H9 (cell line): ENCODE results near the gene GSTA4. TPM values are rescaled to one million over a fixed set of nuclear protein-coding genes. Genes with fewer than 3 reads are reported as not detected.

Experiments used
- DNase-seq: peaks from one replicate; pipeline ENCODE4 v3.0.0-alpha.2; 2017
- H2AFZ ChIP-seq: one replicate; pipeline ENCODE4 v1.6.1; 2013; ENCODE audit warnings: mild to moderate bottlenecking, low read length, control low read depth, moderate library complexity
- H2AK5ac ChIP-seq: 2 replicates; pipeline ENCODE4 v1.6.1; 2013; ENCODE audit warnings: low read length, control low read depth, mixed read lengths; ENCODE audit not compliant: insufficient read length
- H2BK120ac ChIP-seq: one replicate; pipeline ENCODE4 v1.6.1; 2013; ENCODE audit warnings: low read depth, mild to moderate bottlenecking, low read length, control low read depth, inconsistent platforms; ENCODE audit not compliant: poor library complexity, severe bottlenecking
- H2BK12ac ChIP-seq: 2 replicates; pipeline ENCODE4 v1.6.1; 2013; ENCODE audit warnings: low read length, control low read depth, mixed read lengths, low read depth; ENCODE audit not compliant: insufficient read length
- H2BK15ac ChIP-seq: 2 replicates; pipeline ENCODE4 v1.6.1; 2013; ENCODE audit warnings: low read depth, low read length, control low read depth
- H2BK20ac ChIP-seq: one replicate; pipeline ENCODE4 v1.6.1; 2013; ENCODE audit warnings: low read depth, mild to moderate bottlenecking, low read length, control low read depth, inconsistent platforms; ENCODE audit not compliant: poor library complexity, severe bottlenecking
- H2BK5ac ChIP-seq: 2 replicates; pipeline ENCODE4 v1.6.1; 2013; ENCODE audit warnings: low read length, control low read depth, mixed read lengths; ENCODE audit not compliant: insufficient read length
- H3K14ac ChIP-seq: 2 replicates; pipeline ENCODE4 v1.6.1; 2013; ENCODE audit warnings: low read length, control low read depth; ENCODE audit not compliant: insufficient read depth
- H3K18ac ChIP-seq: 2 replicates; pipeline ENCODE4 v1.6.1; 2013; ENCODE audit warnings: low read depth, mild to moderate bottlenecking, mixed read lengths, low read length, control low read depth; ENCODE audit not compliant: insufficient read length
- H3K23ac ChIP-seq: 2 replicates; pipeline ENCODE4 v1.6.1; 2013; ENCODE audit warnings: low read length, control low read depth, mixed read lengths, low read depth; ENCODE audit not compliant: insufficient read length
- H3K23me2 ChIP-seq: 2 replicates; pipeline ENCODE4 v1.6.1; 2013; ENCODE audit warnings: low read depth, mild to moderate bottlenecking, mixed read lengths, low read length, control low read depth; ENCODE audit not compliant: insufficient read length, poor library complexity, severe bottlenecking
- H3K27ac ChIP-seq: 2 replicates; pipeline ENCODE4 v1.5.1; 2013; ENCODE audit warnings: low read length, control low read depth, mixed read lengths, low read depth; ENCODE audit not compliant: insufficient read length
- H3K27me3 ChIP-seq: 2 replicates; pipeline ENCODE4 v1.6.1; 2013; ENCODE audit warnings: low read length, control low read depth, inconsistent platforms; ENCODE audit not compliant: insufficient read depth
- H3K4ac ChIP-seq: 2 replicates; pipeline ENCODE4 v1.6.1; 2013; ENCODE audit warnings: low read depth, mild to moderate bottlenecking, control low read depth, inconsistent platforms, low read length, moderate library complexity
- H3K4me1 ChIP-seq: 2 replicates; pipeline ENCODE4 v1.6.1; 2013; ENCODE audit warnings: low read length, control low read depth, inconsistent platforms; ENCODE audit not compliant: insufficient read depth
- H3K4me2 ChIP-seq: 2 replicates; pipeline ENCODE4 v1.6.1; 2013; ENCODE audit warnings: low read length, control low read depth, mixed read lengths; ENCODE audit not compliant: insufficient read length, insufficient read depth
- H3K56ac ChIP-seq: 2 replicates; pipeline ENCODE4 v1.6.1; 2013; ENCODE audit warnings: low read depth, mild to moderate bottlenecking, mixed read lengths, low read length, control low read depth; ENCODE audit not compliant: insufficient read length
- H3K79me1 ChIP-seq: 2 replicates; pipeline ENCODE4 v1.6.1; 2013; ENCODE audit warnings: low read depth, mild to moderate bottlenecking, moderate library complexity, low read length, control low read depth, inconsistent platforms; ENCODE audit not compliant: insufficient read depth, poor library complexity, severe bottlenecking
- H3K79me2 ChIP-seq: 2 replicates; pipeline ENCODE4 v1.6.1; 2013; ENCODE audit warnings: low read length, control low read depth, inconsistent platforms; ENCODE audit not compliant: insufficient read depth
- H3K9ac ChIP-seq: 2 replicates; pipeline ENCODE4 v1.6.1; 2013; ENCODE audit warnings: low read length, control low read depth, mixed read lengths; ENCODE audit not compliant: insufficient read length; ENCODE audit errors: extremely low read depth
- H3K9me3 ChIP-seq: one replicate; pipeline ENCODE4 v1.6.1; 2013; ENCODE audit warnings: low read depth, low read length, inconsistent platforms; ENCODE audit not compliant: control insufficient read depth
- H3T11ph ChIP-seq: one replicate; pipeline ENCODE4 v1.6.1; 2013; ENCODE audit warnings: mild to moderate bottlenecking, low read length, control low read depth, inconsistent platforms
- H4K20me1 ChIP-seq: one replicate; pipeline ENCODE4 v1.6.1; 2013; ENCODE audit not compliant: control insufficient read depth, insufficient read length, insufficient read depth
- H4K5ac ChIP-seq: 2 replicates; pipeline ENCODE4 v1.6.1; 2013; ENCODE audit warnings: low read depth, mild to moderate bottlenecking, mixed read lengths, low read length, control low read depth; ENCODE audit not compliant: insufficient read length
- H4K8ac ChIP-seq: replicated peaks from 2 replicates; pipeline ENCODE4 v1.6.1; 2013; ENCODE audit warnings: low read length, control low read depth, mixed read lengths, low read depth; ENCODE audit not compliant: insufficient read length
- H4K91ac ChIP-seq: 2 replicates; pipeline ENCODE4 v1.6.1; 2013; ENCODE audit warnings: low read depth, mild to moderate bottlenecking, moderate library complexity, mixed read lengths, low read length, control low read depth; ENCODE audit not compliant: insufficient read length
- H3K27ac Mint-ChIP-seq, 3 experiments: 2 replicates in 2 of 3; 3 replicates in 1 of 3; pipeline ENCODE4 v1.8.0; 2020 to 2021; ENCODE audit warnings: mixed read lengths in 3 of 3, mild to moderate bottlenecking in 1 of 3, moderate library complexity in 1 of 3
- H3K27me3 Mint-ChIP-seq: 2 replicates; pipeline ENCODE4 v1.8.0; 2021; ENCODE audit warnings: low read depth, mild to moderate bottlenecking, moderate library complexity, mixed read lengths
- H3K36me3 Mint-ChIP-seq, 3 experiments: 2 replicates in 2 of 3; 3 replicates in 1 of 3; pipeline ENCODE4 v1.8.0; 2020 to 2021; ENCODE audit warnings: low read depth in 3 of 3, mixed read lengths in 3 of 3; ENCODE audit not compliant: insufficient read depth in 1 of 3
- H3K4me1 Mint-ChIP-seq, 2 experiments: 2 replicates each; pipeline ENCODE4 v1.8.0; 2020; ENCODE audit warnings: mixed read lengths in 2 of 2
- H3K4me3 Mint-ChIP-seq, 2 experiments: 2 replicates in 1 of 2; 3 replicates in 1 of 2; pipeline ENCODE4 v1.8.0; 2020 to 2021; ENCODE audit warnings: mild to moderate bottlenecking in 2 of 2, mixed read lengths in 2 of 2, moderate library complexity in 1 of 2
- H3K9me3 Mint-ChIP-seq, 2 experiments: 2 replicates in 1 of 2; 3 replicates in 1 of 2; pipeline ENCODE4 v1.8.0; 2020; ENCODE audit warnings: mild to moderate bottlenecking in 2 of 2, mixed read lengths in 2 of 2, moderate library complexity in 1 of 2
- WGBS: extraction: QIAGEN DNeasy Blood & Tissue Kit; methylation state at CpG from one replicate; pipeline ENCODE4 v1.1.7; 2013; ENCODE audit warnings: missing lambda C conversion rate, low lambda C conversion rate, mixed read lengths; ENCODE audit not compliant: insufficient read length; ENCODE audit errors: extremely low coverage; 5-methylcytosine and 5-hydroxymethylcytosine counted together
- total RNA-seq: library from RNA; stranded (reverse); gene quantifications from 2 replicates; pipeline ENCODE4 v1.2.1, GENCODE V29; 2021
- TF ChIP-seq, protein P1 (sequence below): fragments of 200-600 bp; sonication (generic); conservative IDR thresholded peaks from 3 replicates; pipeline ENCODE4 v1.8.0; 2021; ENCODE audit warnings: antibody characterized with exemption, mild to moderate bottlenecking

GSTA4 gene
- total RNA-seq, 1 experiment from 2014 or later: 32.1 TPM

- H3K9me3 Mint-ChIP-seq: no peaks in the 10 kb centered on the region
- no peak overlapping the region for H2BK12ac ChIP-seq
- no peaks in the 10 kb centered on the region for H3K79me2 ChIP-seq
- peaks cover 0 to 30% (median 4%) of the 10 kb centered on the region in 3 experiments; a peak in 4 of 7 replicates for H3K36me3 Mint-ChIP-seq
- no peak overlapping the region for H3T11ph ChIP-seq
- no peaks in the 10 kb centered on the region for H3K4me1 ChIP-seq
- TF ChIP-seq, protein P1, sequence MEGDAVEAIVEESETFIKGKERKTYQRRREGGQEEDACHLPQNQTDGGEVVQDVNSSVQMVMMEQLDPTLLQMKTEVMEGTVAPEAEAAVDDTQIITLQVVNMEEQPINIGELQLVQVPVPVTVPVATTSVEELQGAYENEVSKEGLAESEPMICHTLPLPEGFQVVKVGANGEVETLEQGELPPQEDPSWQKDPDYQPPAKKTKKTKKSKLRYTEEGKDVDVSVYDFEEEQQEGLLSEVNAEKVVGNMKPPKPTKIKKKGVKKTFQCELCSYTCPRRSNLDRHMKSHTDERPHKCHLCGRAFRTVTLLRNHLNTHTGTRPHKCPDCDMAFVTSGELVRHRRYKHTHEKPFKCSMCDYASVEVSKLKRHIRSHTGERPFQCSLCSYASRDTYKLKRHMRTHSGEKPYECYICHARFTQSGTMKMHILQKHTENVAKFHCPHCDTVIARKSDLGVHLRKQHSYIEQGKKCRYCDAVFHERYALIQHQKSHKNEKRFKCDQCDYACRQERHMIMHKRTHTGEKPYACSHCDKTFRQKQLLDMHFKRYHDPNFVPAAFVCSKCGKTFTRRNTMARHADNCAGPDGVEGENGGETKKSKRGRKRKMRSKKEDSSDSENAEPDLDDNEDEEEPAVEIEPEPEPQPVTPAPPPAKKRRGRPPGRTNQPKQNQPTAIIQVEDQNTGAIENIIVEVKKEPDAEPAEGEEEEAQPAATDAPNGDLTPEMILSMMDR: no peak
- H3K4ac ChIP-seq: no peak overlapping the region
- no peak overlapping the region for H3K14ac ChIP-seq
- H3K23ac ChIP-seq: no peak overlapping the region
- no peaks in the 10 kb centered on the region for H3K27me3 Mint-ChIP-seq
- no peak overlapping the region for H2BK15ac ChIP-seq
- no peak overlapping the region for H2BK5ac ChIP-seq
- H3K4me1 Mint-ChIP-seq: 0 out of 4 replicates have a peak, but pooled peaks cover 0 to 4% of the 10 kb centered on the region in 2 experiments
- no peaks in the 10 kb centered on the region for H4K20me1 ChIP-seq
- H3K56ac ChIP-seq: no peak overlapping the region
- no peak overlapping the region for H2AFZ ChIP-seq
- no peak overlapping the region for H2BK20ac ChIP-seq
- H3K23me2 ChIP-seq: no peaks in the 10 kb centered on the region
- H3K27ac Mint-ChIP-seq: no peak overlapping the region
- no peak overlapping the region for H3K4me3 Mint-ChIP-seq
- no peak overlapping the region for H3K27ac ChIP-seq
- no peaks in the 10 kb centered on the region for H3K79me1 ChIP-seq
- no peak overlapping the region for H3K18ac ChIP-seq
- H3K9me3 ChIP-seq: no peaks in the 10 kb centered on the region
- H4K91ac ChIP-seq: no peak overlapping the region
- H2AK5ac ChIP-seq: no peak overlapping the region
- WGBS: no CpG with 5 or more reads among the region's 3 CpGs
- DNase-seq: no peak
- H3K4me2 ChIP-seq: no peak overlapping the region
- H3K9ac ChIP-seq: no peak overlapping the region
- no peak overlapping the region for H2BK120ac ChIP-seq
- no peak overlapping the region for H4K5ac ChIP-seq
- H4K8ac ChIP-seq: no peak overlapping the region
- H3K27me3 ChIP-seq: no peaks in the 10 kb centered on the region
Observed at GRCh38 chr6:53026526-53026925, 31.4 kb upstream of the GSTA4 start.
